ENCODE data around the gene HK3.

- TF ChIP-seq CTCF (optimal IDR thresholded peaks at IDR 0.05 in 1 of 3, IDR thresholded peaks at IDR 0.05 in 1 of 3, conservative IDR thresholded peaks at IDR 0.05 in 1 of 3; ENCODE audit: extremely low read depth in 1 of 3, insufficient read depth in 2 of 3, low read length in 3 of 3) = no peak
- TF ChIP-seq EZH2 (IDR thresholded peaks at IDR 0.05; ENCODE audit: low read length) = no peak
These were observed 39.2 kb downstream of the HK3 start for GRCh38 chr5:176859916-176860315.

Measured in keratinocyte (primary cell).